NCI-H2196 treated with DMSO at 0.1 percent for 48 hours (cell line): ENCODE measurements around the gene P3H4.
A peak's percentile ranks its signal among the peaks of the same experiment; 100 is the strongest.
"Not testable (repeated sequence)": the region's sequence is repeated elsewhere in the genome, so short reads cannot be mapped to it uniquely, and the experiment has no call there.

ENCODE experiments used
- DNase-seq: peaks from one replicate; lab custom pipeline; 2025; ENCODE audit not compliant: unreplicated experiment; lab: John Stamatoyannopoulos, UW

The P3H4 gene

DNA sequence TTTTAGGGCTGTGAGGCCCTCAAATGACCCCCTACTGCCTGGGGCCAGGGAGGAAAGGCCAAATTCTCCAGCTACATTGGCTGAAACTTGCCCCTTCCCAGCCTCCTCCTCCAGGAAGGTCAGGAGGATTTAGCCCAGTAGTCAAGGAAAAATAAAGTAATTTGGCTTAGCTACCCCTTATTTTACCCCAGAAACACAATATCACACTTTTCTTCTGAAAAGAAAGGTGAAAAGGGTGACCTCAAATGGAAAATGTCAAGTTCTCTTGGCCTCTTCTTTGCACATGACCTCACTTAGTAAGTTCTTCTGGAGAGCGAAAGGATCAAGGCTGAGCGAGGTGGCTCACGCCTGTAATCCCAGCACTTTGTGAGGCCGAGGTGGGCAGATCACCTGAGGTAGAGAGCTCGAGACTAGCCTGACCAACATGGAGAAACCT, 17.2 kb downstream of the P3H4 start:
- DNase-seq, result no peak

DNA sequence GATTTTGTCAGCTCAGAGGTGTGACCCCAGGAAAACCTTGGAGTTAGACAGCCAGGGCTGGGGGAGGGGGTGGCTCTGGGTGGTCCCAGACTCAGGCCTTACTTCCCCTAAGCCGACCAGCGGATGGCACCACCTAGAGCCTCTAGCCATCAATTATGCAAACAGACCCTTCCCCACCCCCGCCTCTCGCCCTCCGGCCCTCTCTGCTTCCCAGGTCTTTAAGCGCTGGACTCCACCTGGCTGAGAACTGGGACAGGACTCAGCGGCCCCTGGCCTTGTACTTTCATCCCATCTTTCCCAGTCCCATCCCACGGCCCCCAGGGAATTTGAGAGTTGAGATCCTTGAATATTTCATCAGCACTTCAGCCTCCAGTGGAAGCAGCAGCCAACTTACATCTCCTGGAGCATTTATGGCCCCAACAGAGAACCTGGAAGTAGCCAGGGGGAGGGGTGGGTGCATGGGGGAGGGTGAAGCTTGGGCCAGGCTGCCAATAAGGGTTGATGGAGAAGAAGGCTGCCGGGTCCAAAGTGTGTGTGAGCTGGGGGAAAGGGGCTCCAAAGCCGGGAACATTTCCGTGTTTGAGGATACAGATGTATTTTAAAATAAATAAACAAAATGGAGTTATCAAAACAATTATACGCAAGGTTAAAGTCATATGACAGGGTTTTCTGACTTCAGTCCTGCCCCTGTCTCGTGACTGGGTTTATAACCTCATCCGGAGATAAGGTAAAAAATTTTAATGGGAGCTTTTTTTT, 17.8 kb downstream of the P3H4 start:
- no peak for DNase-seq

DNA sequence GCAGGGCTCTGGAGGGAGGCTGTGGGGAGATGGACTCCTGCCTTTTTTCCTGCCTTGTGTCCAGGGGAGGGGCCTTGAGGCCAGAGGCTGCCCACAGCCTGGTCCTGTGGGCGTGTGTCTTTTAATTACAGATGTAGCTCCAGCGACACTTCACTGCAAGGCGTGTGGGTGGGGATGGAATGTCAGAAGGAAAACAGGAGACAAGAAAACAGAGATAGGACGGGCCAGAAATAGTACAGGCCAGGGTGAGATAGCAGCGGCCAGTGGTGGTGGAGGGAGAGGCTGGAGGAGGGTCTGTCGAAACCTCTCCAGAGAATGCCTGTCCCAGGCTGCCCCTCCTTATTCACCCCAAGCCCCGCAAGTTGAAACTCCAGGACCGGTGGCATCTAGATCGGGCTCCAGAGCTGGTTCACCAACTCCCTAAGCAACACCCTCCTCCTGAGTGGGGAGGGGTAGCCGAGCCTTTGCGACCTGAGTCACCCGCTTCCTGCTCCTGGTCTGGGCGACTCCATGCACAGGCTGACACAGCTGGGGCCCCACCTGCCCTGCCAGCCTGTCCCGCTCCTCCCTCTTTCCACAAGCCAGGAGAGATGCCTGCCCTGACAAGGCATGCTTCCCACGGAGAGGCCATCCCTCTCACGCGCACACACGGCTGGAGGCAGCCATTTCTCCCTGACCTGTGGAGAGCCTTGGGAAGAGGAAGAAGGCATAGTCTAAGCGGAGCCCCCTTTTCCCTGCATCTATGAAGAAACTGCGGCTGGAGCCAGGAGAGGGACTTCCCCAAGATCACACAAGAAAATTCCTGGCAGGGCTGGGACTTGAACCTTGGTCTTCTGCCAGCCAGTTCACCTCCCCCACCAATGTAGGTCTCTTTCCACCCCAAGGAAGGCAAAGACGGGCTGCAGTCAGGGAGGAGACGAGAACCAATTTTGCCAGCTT, 18.6 kb downstream of the P3H4 start:
- DNase-seq, result no peak

DNA sequence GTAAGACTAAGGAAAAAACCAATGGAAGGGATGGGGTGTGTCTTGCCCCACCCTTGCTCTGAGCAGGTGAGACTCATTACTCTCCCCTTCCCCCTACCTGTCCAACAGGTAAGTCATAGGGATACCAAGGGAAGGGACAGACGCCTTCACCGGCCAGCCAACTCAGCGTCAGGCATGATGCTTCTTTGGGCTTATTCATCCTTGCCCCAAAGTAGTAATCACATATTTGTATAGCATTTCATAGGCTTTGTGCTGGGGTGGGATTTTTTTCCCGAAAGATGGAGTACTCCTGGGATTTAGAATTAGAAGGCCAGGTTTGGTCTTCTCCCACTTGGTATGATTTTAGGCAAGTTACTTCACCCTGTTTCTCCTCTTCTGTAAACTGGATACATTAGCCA, 24.7 kb downstream of the P3H4 start:
- no peak for DNase-seq

DNA sequence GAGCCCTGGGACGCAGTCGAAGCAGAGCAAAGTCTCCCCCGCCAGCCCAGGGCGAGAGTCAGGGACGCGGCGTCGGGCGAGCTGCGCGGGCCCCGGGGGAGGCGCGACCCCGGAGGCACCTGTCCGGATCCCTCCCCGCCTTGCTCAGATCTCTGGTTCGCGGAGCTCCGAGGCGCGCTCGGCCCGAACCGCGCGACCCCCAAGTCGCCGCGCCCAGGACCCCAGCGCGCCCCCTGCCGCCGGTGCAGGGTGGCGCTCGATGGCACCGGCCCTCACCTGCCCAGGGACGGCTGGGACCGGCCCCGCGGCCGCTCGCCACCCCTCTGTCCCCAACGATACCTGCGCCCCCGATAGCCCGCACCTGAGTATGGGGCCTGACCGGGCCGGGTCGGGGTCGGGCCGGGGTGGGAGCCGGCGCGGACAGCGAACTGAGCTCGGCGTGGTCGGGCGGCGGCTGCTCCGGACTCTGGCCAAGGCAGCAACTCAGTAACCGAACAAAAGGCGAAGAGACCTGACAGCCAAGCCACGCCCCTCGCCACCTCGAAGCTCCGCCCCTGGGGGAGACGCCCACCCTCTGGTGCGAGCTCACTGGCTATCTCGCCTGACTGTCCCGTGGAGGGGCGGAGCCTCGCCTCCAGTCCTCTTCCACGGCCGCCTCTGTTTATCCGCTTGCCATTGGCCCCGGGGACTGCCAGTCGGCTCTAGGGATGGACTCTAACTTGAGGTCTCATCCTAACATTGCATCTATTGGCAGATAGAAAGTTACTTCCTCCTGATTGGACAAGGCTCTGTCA, 25.3 kb downstream of the P3H4 start, which contains the start of gene JUP:
Gene JUP, minus strand, starts transcription at position 485 of the 794 bp plus-strand sequence. CDS start 14,857 bp downstream, outside the sequence.
- DNase-seq, result peak; percentile 93

DNA sequence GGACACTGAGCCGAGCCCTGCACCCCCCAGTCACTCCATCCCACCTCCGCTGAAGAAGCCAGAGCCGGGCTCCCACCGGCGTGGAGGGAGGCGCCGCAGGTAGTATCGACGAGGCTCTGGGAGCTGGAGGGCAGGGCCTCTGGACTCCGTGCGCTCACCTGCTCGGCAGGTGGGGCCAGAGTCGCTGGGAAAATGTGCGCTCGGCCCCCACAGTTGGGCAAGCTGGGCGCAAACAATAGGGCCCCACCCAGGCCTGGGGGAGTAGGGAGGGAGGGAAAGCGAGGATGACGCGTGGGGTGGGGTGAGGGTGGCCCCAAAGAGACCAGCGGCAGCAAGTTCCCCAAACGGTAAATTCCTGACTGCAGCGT, 25.9 kb downstream of the P3H4 start:
- DNase-seq, result no peak

DNA sequence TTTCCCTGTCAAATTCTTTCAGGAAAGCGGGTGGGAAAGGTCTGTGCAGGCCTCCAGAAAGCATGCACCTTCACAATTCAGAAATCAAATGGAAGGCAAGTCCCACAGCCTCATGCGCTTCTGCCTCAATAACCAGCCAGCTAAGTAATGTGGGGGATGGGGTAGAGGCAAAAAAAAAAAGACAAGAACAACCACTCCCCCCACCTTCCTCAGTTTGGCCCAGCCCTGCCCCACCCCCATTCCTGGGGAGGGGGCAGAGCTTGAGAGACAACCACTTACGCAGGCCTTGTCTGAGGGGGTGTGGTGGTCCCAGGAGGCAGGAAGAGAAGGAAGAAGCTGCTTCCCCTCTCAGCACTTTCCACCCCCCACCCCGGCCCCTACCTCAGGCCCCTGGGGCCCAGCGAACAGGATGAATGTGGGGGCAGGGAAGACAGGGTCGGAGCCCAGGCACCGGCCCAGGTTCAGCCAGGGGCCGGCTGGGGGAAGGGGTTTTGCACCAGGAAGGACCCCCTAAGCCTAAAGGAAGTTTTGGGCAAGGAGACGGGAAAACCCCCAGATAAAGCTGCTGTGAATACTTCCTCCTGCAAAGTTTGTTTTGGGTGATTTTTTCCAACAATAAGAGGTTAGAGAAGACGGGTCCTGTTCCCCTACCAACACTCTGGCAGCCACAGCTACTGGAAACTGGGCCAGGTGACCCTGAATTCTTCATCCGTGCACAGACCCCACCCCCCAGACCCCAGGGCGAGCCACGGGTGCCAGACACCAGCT, 26.5 kb downstream of the P3H4 start:
- no peak for DNase-seq

DNA sequence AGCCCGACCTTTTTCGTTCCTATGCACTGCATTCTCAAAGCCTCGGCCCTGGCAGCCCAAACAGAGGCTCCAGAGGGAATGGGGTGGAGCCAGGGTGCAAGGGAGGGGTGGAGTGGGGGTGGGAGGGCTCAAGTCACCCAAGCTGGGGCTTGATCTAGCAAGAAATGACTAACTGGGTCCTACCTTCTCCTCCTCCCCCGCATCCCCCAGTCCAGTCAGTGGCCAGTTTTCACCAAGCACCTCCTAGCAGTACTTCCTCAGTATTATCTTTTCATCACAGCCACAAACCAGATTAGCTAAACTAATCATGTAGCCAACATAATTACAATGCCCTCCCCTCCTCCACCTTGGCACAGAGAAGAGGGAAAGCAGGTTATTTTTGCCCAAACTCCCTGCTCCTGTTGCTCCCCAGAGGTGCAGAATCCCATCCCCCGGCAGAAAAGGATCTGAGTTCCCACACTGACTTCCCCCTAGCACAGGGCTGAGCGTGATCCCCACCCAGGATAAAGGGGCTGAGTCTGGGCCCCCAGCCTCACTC, 27.5 kb downstream of the P3H4 start:
- no peak for DNase-seq

DNA sequence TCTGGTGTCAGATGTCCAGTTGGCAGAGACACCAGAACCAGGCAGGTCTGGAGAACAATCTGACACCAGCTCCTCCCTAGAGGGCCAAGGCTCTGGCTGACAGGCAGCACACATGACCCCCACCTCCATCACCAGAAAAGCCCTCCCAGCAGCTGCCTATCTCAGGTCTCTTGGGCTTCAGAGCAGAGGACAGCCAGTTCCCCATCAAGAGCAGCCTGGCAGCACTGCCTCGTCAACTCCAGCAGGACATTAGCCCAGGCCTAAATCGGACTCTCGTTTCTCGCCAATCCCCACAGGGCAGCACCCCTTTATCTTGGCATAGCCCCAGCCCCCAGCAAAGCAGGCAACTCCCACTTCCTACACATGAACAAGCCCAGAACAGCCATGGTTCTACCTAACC, 29.6 kb downstream of the P3H4 start:
- no peak for DNase-seq

DNA sequence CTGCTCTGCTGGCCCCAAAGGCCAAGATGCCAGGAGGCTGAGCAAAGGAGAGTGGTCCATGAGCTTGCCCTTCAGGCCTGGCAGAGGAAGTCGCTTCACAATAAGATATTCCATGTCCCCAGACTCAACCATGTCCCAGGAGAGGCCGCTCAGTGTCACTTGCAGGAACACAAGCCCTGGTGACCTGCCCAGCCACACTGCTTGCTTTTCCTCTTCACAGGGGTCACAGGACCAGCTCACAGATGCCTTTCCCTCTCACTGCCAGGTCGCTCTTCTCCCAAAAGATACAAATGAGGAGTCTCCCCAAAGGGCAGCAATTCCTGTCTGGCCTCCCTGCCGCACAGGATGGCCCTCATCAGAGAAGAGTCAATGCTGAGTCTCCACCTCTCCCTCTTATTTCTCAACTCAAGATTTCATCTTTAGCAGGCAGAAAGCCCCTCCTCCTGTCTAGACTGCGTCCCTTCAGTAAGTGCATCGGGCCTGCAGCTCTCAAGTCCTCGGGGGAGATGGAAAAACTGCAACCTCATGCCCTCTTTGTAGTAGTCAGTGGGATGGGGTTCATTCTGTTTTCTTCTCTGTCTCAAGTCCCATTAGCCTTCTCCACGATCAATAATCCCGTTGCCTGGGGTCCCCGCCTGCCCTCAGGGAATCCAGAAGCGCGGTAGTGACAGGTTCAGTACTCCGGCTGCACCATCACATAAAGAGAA, 30.2 kb downstream of the P3H4 start:
- no peak for DNase-seq

DNA sequence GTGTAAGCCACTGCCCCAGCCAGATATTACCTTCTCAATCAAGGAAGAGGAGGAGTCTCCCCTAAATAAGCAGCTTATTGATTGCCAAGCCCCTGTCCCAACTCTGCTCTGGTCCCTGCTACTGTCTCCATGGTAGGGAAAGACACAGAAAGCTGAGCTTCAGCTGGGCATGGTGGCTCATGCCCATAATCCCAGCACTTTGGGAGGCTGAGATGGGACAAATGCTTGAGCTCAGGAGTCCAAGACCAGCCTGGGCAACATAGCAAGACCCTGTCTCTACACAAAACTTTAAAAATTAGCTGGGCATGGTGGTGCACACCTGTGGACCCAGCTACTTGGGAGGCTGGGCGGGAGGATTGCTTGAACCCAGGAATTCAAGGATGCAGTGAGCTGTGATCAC, 31.8 kb downstream of the P3H4 start:
- no peak for DNase-seq

DNA sequence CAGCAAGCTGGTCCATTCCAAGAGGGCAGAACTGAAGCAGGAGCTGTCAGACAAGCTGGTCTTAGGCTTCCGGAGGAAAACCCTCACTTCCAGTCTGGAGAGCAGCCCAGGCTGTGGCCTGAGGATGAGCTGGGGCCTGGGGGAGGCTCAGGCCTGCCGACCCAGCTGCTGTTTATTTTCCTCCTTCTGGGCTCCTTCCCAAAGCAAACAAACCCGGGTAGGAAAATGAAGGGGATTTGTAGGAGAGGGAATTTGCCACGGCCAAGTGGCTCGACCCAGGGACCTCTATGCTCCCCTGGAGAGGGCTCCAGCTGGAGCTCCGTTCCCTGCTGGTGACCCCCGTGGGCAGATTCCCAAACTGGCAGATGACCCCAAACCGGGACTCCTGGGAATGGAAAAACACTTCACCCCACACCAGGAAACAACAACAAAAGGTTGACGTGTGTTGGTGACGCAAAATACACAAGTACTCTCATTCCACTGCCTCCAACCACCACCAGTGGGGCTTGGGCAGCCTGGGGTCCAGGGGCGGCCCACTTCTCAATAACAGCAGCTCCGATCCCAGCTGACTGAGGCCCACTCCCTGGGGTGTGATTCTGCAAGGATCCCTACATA, 34.1 kb downstream of the P3H4 start:
- peak; percentile 62 for DNase-seq

DNA sequence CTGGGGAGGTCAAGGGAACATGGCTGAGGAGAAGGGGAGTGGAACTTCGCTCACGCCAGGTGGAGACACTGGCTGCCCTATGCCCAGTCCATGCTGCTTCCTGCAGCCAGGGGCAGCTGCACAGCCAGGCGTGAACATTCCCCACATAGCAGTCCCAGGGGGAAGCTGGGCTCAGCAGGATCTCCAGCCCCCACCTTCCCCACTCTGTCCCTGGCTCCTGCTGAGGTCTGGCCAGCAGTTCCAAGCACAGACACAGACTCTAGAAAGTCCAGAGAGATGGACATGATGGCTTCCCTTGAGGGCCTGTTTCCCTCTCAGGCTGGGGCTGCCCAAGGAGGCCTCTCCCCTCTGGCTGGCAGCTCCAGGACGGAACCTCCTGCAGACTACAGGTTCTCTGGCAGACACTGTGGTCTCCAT, 34.6 kb downstream of the P3H4 start:
- no peak for DNase-seq

DNA sequence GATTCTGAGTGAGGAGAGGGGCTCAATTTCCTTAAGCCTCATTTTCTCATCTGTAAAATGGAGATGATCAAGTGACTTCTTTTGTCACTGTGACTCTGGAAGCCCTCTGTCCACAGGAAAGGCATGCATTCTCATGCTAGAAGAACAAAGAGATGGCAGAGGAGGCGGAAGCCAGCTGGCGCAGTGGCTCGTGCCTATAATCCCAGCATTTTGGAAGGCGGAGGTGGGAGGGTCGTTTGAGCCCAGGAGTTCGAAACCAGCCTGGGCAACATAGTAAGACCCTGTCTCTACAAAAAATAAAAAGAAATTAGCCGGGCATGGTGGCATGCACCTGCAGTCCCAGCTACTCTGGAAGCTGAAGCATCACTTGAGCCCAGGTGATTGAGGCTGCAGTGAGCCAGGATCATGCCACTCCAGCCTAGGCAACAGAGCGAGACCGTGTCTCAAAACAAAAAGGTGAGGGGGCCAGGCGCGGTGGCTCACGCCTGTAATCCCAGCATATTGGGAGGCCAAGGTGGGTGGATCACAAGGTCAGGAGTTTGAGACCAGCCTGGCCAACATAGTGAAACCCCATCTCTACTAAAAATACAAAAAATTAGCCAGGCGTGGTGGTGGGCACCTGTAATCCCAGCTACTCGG, 35.4 kb downstream of the P3H4 start:
- DNase-seq, result not testable (repeated sequence)

DNA sequence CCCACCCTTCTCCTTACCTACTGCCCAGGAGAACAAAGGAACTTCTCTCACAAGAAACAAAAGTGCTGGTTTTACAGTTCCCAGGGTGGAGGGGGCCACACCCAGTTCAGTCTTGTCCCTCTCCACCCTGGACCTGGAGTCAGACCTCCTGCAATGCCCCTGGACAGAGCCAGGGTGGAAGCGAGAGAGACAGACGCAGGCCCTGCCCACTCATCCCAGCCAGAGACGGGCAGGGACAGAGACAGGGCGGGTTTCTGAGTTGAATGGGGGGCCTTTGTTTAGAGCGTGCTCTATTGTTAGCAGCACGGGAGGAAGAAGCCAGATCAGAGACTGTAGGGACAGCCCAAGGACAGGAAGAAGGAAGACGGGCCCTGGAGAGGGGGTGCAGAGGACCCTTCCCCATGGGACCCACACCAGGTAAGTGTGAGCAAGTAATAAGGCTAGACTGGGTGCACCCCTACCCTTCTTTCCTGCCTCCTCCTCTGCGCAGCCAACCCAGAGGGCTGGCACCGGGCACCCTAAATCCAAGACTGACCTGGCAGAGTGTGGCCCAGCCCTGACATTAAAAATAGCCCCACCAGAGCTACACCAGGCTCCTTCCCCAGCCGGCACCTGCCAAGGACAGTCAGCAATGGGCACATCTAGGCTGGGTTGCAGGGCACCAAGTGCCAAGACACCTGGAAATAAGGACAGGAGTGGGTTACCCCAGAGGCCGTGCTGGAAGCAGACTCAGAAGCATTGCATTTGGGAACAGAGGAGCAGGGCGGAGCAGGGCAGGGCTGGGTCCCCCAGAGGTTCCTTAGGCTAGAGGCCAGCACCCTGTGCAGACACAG, 36.1 kb downstream of the P3H4 start:
- no peak for DNase-seq

DNA sequence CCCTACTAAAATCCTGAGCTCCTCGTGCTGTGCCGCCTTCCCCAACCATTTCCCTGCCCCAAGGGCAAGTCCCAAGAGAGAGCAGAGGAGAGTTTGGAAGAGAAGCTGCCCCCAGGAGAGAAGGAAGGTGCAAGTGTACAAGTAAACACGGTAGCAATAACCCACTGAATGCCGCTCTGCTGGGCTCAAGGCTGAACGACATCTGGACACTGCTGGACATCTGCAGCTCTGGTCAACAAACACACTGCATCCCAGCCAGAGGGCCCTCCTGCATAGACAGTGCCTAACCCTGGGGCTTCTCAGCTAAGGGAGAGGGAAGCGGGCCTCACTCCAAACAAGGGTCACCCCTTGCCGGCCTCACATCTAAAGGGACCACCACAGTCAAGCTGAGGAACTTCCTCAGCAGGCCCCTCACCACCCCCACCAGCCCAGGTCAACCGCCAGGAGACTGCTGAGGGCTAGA, 38.0 kb downstream of the P3H4 start:
- no peak for DNase-seq

DNA sequence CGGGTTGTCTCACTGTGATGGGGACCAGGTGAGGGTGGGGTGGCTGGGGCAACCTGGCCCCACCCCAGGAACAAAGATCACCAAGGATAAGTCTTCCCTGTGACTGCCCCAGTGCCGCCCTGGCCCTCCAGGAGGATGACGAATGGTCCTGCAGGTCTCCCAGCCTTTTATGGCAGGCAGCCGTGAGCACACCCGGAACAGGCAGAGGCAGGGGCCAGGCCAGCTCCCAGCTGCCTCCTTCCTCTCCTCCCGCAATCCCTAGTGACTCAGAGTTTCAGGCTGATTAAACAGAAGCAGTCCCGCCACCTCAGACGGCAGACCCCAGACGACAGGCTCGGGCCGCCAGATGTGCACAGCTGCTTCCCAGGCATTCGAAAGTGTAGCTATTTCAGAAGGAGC, 38.6 kb downstream of the P3H4 start:
- no peak for DNase-seq
